Raji (cell line): ENCODE measurements around the gene SF3B2.

Experiments used
- POLR2A ChIP-seq: IDR thresholded peaks from 2 replicates; pipeline ENCODE4 v1.6.1; 2011; ENCODE audit warnings: low read depth, low read length, control low read depth; ENCODE audit not compliant: insufficient read depth

The SF3B2 gene, protein sequence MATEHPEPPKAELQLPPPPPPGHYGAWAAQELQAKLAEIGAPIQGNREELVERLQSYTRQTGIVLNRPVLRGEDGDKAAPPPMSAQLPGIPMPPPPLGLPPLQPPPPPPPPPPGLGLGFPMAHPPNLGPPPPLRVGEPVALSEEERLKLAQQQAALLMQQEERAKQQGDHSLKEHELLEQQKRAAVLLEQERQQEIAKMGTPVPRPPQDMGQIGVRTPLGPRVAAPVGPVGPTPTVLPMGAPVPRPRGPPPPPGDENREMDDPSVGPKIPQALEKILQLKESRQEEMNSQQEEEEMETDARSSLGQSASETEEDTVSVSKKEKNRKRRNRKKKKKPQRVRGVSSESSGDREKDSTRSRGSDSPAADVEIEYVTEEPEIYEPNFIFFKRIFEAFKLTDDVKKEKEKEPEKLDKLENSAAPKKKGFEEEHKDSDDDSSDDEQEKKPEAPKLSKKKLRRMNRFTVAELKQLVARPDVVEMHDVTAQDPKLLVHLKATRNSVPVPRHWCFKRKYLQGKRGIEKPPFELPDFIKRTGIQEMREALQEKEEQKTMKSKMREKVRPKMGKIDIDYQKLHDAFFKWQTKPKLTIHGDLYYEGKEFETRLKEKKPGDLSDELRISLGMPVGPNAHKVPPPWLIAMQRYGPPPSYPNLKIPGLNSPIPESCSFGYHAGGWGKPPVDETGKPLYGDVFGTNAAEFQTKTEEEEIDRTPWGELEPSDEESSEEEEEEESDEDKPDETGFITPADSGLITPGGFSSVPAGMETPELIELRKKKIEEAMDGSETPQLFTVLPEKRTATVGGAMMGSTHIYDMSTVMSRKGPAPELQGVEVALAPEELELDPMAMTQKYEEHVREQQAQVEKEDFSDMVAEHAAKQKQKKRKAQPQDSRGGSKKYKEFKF

DNA sequence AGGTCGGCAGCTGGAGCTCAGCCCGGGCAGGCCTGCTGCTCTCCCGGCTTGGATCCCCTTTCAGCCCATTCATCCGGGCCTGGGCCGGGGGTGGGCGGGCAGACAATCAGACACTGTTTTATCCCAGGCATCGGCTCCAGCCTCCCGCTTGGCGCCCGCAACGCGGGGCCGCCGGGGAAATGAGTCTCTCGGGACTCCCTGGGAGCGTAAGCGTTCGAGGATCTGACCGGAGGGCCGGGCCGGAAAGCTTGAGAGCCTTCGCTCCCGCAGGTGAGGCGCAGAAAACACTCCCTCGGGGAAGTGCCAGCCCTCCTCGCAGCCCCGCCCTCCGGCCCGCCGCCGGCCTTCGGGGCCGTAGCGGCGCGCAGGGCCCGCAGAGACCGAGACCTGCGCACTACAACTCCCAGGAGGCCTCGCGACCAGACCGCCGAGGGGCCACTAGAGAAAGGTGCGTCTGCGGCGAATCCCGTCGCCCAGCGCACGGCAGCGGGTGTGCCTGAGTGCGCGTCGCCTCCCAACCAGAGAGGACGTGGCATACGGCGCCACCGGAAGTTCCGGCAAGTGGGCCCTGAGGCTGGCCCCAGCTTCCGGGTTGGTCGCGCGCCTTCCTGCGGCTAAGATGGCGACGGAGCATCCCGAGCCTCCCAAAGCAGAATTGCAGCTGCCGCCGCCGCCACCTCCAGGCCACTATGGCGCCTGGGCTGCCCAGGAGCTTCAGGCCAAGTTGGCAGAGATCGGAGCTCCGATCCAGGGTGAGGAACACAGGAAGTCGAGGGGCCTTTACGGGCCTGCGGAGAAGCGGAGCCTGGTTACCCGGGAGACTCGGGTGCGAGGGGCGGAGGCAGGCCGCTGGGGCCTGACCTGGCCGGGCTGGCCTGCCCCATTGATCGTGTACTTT, at the start of gene SF3B2:
TSS of gene SF3B2 (plus strand) at position 599 of the 898 bp plus-strand sequence. CDS start at position 620, 21 bp downstream.
- TF ChIP-seq POLR2A = peak; percentile 83

DNA sequence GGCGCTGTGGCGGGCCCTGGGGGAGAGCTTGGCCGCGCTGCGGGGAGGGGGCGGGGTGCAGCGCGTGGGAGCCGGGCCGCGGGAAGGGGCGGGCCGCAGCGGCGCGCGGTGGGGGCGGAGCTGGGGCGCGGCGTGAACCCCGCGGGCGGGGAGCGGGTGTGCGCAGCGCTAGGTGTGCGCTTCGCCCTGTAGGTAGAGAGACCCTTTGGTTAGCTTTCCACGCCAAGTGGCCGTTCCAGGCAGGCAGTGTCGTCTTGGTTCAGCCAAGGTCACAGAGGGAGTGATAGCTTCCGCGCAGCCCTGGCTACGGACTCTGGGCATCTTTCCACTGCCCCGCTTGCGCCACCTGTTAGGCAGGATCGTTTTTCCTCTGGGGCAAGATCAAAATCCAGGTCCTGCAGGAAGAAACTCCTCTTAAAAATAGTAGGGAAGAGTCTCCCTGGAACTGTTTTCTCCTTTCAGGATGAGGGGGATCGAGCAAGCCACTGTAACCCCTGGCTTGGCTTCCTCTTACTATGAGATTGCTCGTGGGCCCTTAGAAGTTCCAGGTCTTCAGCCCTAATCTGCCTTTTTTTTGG, 49.4 kb upstream of the SF3B2 start:
- TF ChIP-seq POLR2A = peak; percentile 67; the same call in 1 of the 2 replicates

DNA sequence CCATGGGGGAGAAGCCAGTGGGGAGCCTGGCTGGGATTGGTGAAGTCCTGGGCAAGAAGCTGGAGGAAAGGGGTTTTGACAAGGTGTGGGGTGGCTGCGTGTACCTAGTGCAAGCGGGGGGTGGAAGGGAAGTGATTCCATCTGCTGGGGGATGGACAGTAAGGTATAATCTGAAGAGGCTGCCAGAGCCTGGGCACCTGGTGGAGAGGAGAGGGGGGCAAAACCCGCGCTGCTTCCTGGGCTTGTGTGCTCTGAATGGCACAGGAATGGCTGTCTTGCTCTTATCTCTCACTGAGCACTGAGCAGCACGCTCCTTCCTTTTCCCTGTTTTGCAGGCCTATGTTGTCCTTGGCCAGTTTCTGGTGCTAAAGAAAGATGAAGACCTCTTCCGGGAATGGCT, 48.9 kb upstream of the SF3B2 start:
- TF ChIP-seq POLR2A = no peak

DNA sequence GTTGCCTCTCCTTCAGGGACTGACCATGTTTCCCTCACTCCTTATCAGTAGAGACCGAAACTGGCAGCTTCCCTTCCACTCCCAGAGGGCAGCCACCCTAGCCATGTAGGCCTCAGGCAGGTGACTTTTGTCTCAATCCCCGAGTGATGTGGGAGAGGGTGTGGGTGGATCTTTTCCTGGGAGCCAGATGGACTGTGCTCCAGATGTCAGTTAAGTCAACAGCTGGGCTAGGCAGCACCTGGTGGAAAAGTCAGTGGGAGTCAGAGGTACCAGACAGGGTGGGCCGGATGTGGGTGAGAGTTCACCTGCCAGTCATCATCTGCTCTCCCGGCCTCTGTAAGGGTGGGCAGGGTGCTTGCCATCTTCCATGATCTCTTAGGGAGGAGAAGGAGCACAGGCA, 48.0 kb upstream of the SF3B2 start:
- no peak for TF ChIP-seq POLR2A

DNA sequence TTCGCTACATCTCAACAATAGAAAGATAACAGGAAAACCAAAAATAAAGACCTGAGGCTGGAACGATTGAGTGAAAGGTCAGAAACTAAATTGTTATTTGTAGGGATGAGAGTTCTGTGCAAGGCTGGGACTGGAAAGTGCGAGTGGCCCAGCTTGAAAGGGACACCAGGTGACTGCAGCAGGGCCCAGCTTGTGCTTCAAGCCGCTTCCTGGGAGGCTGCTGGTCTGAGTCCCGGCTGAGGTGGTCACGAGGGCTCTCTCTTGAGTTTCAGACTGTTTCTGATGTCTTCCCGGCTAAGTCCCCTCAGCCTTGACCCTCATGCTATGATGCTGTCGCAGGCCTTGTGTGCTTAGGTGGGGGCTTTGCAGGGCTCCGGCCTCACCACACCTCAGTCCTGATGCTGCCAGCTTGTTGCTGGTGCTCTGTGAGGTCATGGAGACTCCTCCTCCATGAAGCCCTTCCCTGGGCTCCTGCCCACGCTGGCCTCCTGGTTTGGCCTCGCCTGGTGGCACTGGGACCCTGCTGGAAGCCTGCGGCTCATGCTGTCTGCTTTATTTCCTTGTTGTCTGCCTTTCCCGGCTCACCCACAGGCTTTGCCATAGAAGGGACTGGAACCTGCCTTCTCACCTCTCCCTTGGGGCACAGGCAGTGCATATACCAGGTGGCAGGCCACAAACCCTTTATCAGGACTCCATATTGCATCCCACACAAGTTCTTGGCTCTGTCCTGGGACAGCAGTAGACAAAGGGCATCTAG, 45.9 kb upstream of the SF3B2 start:
- TF ChIP-seq POLR2A = peak; percentile 14; the same call in 1 of the 2 replicates

DNA sequence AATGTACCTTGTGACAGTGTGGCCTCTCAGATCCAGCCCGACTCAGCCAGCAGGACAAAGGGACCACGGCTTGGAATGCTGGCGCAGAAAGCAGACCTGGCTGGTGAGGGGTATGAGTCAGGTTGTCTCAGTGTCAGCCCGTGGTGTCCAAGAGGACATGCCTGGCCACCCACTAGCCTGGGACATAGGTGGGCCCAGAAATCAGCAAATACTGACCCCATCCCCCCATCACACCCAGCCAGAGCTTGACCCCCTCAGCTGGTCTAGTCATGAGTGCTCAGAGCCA, 45.3 kb upstream of the SF3B2 start:
- TF ChIP-seq POLR2A = no peak

DNA sequence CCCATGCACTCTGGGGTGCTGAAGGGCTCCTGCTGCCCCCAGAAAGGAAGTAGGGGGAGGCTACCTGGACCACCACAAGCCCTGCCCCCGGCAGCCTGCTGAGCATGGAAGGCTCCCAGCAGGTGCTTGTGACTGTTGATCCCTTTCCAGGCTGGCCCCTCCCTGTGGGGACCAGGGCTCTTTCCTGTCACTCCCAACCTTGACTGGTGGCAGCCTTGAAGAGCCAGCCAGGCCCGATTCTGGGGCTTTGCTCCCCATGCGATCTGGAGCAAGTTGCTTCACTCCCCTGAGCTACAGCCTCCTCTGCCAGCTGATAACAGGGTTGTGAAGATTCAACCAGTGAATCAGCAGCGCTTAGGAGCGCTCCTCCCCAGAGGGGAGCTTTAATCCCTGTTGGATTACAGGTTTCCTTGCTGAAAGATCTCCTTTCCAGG, 44.9 kb upstream of the SF3B2 start:
- no peak for TF ChIP-seq POLR2A

DNA sequence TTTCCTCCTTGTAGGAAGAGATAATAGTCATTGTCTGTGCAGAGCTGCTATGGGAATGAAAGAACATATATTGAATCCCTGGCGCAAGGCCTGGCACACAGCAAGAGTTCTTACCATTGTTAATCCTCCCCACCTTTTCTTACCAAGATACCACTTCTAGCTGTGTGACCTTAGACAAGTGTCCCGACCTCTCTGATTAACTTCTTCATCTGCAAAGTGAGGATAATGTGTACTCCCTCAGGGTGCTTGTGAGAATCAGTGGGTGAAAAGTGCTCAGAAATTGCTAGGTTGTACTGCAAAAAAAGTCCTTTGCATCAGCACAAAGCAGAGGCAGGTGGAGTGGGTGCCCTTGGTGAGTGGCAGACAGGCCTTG, 44.1 kb upstream of the SF3B2 start:
- no peak for TF ChIP-seq POLR2A

DNA sequence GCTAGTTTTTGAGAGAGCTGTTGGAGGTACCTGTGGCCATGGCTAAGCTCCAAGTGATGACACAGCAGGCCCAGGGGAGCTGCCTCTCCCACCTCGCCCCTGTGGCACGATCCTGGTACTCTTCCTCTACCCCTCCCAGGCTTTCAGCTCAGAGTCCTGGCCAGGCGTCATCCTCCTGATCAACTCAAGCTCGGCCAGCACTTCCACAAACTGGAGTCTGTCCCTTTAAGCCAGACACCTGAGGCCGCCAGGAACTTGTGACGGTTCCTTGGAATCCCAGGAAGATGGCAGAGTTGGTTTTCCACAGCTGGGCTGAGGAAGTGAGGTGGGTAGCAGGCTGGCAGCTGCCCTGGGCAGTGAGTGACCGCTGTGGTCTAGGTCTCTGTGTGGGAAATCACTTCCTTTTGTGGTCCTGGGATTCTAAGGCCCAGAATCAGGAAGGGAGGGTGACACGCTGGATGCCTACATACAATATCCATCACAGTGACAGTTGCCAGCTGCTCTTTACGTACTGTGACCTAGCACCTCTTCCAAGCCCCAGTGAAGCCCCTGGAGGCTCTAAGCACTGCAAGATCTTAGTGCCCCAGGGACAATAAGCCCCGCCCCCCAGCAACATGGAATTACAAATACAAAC, 43.6 kb upstream of the SF3B2 start:
- TF ChIP-seq POLR2A = no peak

DNA sequence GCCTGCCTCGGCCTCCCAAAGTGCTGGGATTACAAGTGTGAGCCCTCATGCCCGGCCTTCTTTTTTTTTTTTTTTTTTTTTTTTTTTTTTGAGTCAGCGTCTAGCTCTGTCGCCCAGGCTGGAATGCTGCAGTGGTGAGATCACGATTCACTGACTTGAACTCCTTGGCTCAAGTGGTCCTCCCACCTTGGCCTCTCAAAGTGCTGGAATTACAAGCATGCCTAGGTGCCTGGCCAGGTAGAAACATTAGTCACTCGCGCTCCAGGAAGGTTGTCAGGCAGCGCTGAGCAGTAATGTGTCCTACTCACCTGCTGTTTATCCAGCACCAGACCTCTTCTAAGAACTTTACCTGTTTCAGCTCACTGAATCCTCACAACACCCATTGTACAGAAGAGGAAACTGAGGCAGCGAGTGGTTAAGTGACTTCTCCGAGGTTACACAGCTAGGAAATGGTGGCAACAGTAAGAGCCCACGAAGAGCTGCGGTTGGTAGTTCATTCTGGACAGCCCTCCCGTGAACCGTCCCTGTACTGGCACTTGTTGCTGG, 40.9 kb upstream of the SF3B2 start:
- no peak for TF ChIP-seq POLR2A

DNA sequence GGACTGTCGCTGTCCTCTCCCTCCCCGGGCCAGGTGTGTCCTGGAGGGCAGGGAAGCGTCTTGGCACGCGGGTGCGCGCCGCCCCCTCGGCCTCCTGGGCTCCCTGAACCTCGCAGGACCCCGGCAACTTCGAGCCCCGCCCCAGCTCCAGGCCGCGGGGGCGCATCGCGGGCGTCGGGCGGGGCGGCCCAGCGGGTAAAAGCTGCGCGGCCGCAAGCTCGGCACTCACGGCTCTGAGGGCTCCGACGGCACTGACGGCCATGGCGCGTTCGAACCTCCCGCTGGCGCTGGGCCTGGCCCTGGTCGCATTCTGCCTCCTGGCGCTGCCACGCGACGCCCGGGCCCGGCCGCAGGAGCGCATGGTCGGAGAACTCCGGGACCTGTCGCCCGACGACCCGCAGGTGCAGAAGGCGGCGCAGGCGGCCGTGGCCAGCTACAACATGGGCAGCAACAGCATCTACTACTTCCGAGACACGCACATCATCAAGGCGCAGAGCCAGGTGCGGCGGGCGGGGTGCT, 40.3 kb upstream of the SF3B2 start, which contains the start of gene CST6:
TSS of gene CST6 (plus strand) at position 224 of the 519 bp plus-strand sequence. CDS start at position 261, 37 bp downstream.
- TF ChIP-seq POLR2A = no peak

DNA sequence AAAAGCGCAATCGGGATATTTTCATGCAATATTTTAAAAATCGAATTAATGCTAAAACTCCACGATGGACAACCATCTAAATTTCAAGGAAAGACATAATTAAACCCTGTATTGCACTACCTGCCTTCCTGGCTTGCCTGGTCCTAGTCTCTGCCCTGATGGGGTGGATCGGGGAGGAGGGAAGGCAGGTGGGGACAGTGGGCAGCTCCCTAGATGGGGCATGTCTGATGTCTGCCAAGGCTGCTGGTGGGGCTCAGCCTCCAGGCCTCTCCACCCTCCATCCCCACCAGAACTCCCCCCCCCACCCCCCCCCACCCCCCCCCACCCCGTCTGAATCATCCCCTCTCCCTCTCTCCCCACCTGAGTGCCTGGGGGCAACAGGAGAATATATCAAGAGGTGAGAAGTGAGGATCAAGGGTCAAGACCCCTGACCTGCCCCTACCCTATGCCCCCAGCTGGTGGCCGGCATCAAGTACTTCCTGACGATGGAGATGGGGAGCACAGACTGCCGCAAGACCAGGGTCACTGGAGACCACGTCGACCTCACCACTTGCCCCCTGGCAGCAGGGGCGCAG, 39.7 kb upstream of the SF3B2 start:
- TF ChIP-seq POLR2A = no peak
